HS-27A (cell line): ENCODE results near the gene MRPL51.
A peak's percentile ranks its signal among the peaks of the same experiment; 100 is the strongest.
"Not testable (repeated sequence)": the region's sequence is repeated elsewhere in the genome, so short reads cannot be mapped to it uniquely, and the experiment has no call there.

Experiments used
- DNase-seq: peaks from one replicate; pipeline ENCODE4 v3.0.0-alpha.2; 2012; ENCODE audit warnings: low read depth, missing footprints

MRPL51 gene

GRCh38 chr12:6488240-6488639 is 4.8 kb downstream of the MRPL51 start:
- DNase-seq, result no peak

- no peak for DNase-seq
These were observed 14.6 kb downstream of the MRPL51 start for GRCh38 chr12:6478416-6478815.

GRCh38 chr12:6477601-6478377 is 15.3 kb downstream of the MRPL51 start:
- DNase-seq, result not testable (repeated sequence)

- no peak for DNase-seq
These were observed 16.6 kb downstream of the MRPL51 start for GRCh38 chr12:6476489-6476888.

- DNase-seq, result not testable (repeated sequence)
These were observed 17.7 kb downstream of the MRPL51 start for GRCh38 chr12:6475233-6475975.

- DNase-seq, result no peak
These were observed 20.6 kb downstream of the MRPL51 start for GRCh38 chr12:6472491-6472890.

GRCh38 chr12:6471989-6472360 is 21.1 kb downstream of the MRPL51 start:
- no peak for DNase-seq

GRCh38 chr12:6470375-6471163 is 22.5 kb downstream of the MRPL51 start, which contains the start of gene VAMP1:
Gene VAMP1 (minus strand): TSS chr12:6470677. CDS start chr12:6470531, 146 bp downstream.
- peak; percentile 96 for DNase-seq

- no peak for DNase-seq
These were observed 23.3 kb downstream of the MRPL51 start for GRCh38 chr12:6469609-6470374.

GRCh38 chr12:6469092-6469491 is 24.0 kb downstream of the MRPL51 start:
- no peak for DNase-seq

- DNase-seq, result no peak
These were observed 24.8 kb downstream of the MRPL51 start for GRCh38 chr12:6468283-6468575.

- DNase-seq, result not testable (repeated sequence)
These were observed 25.3 kb downstream of the MRPL51 start for GRCh38 chr12:6467571-6468282.

- not testable (repeated sequence) for DNase-seq
These were observed 26.3 kb downstream of the MRPL51 start for GRCh38 chr12:6466751-6467150.

- DNase-seq, result no peak
These were observed 26.9 kb downstream of the MRPL51 start for GRCh38 chr12:6466184-6466573.

- DNase-seq, result peak; percentile 49
These were observed 27.4 kb downstream of the MRPL51 start for GRCh38 chr12:6465467-6466183.

GRCh38 chr12:6464531-6464930 is 28.5 kb downstream of the MRPL51 start:
- DNase-seq, result no peak

- no peak for DNase-seq
These were observed 29.2 kb downstream of the MRPL51 start for GRCh38 chr12:6463858-6464257.

- no peak for DNase-seq
These were observed 29.8 kb downstream of the MRPL51 start for GRCh38 chr12:6463216-6463615.

- DNase-seq, result no peak
These were observed 30.6 kb downstream of the MRPL51 start for GRCh38 chr12:6462234-6462995.
